Neural cell (in vitro differentiated cells): ENCODE results near the gene OGA. TPM values are rescaled to one million over a fixed set of nuclear protein-coding genes. Genes with fewer than 3 reads are reported as not detected.
A peak's percentile ranks its signal among the peaks of the same experiment; 100 is the strongest.

Experiments
- H2AFZ ChIP-seq: fragments of 200-600, 300-800 bp; sonication (generic), shearing (Covaris generic); 2 replicates; pipeline ENCODE4 v1.6.0; 2014; ENCODE audit warnings: low read depth, mild to moderate bottlenecking, antibody characterized with exemption, low read length, moderate library complexity
- H3F3A ChIP-seq: fragments of 200-600 bp; shearing (Covaris generic); 2 replicates; pipeline ENCODE4 v1.6.1; 2016; ENCODE audit warnings: mild to moderate bottlenecking, moderate library complexity, mixed read lengths, antibody characterized with exemption, low read length; ENCODE audit not compliant: insufficient read depth, poor library complexity, severe bottlenecking
- H3K27ac ChIP-seq: fragments of 200-600, 300-800 bp; sonication (generic), shearing (Covaris generic); 2 replicates; pipeline ENCODE4 v1.5.1; 2014; ENCODE audit warnings: mild to moderate bottlenecking, low read length, moderate library complexity
- H3K27me3 ChIP-seq: fragments of 300-800, 200-600 bp; sonication (generic), shearing (Covaris generic); 2 replicates; pipeline ENCODE4 v1.6.0; 2014; ENCODE audit warnings: mild to moderate bottlenecking, low read depth, low read length, moderate library complexity; ENCODE audit not compliant: insufficient read depth
- H3K36me3 ChIP-seq: fragments of 300-800, 200-600 bp; sonication (generic), shearing (Covaris generic); 2 replicates; pipeline ENCODE4 v1.5.1; 2014; ENCODE audit warnings: mild to moderate bottlenecking, antibody characterized with exemption, low read length, moderate library complexity; ENCODE audit not compliant: insufficient read depth
- H3K4me2 ChIP-seq: fragments of 300-800, 200-600 bp; sonication (generic), shearing (Covaris generic); 2 replicates; pipeline ENCODE4 v1.6.0; 2014; ENCODE audit warnings: mild to moderate bottlenecking, low read length
- H3K4me3 ChIP-seq: fragments of 300-800, 200-600 bp; sonication (generic), shearing (Covaris generic); 2 replicates; pipeline ENCODE4 v1.5.1; 2014; ENCODE audit warnings: mild to moderate bottlenecking, low read length, moderate library complexity
- H3K79me2 ChIP-seq: fragments of 200-600 bp; shearing (Covaris generic); replicated peaks from 2 replicates; pipeline ENCODE4 v1.6.0; 2014; ENCODE audit warnings: mild to moderate bottlenecking, low read length, moderate library complexity; ENCODE audit not compliant: insufficient read depth
- H3K9ac ChIP-seq: fragments of 300-800, 200-600 bp; sonication (generic), shearing (Covaris generic); 2 replicates; pipeline ENCODE4 v1.6.1; 2016; ENCODE audit warnings: mild to moderate bottlenecking, low read length, mixed read lengths
- H3K9me2 ChIP-seq: fragments of 200-600 bp; shearing (Covaris generic); 2 replicates; pipeline ENCODE4 v1.6.1; 2016; ENCODE audit warnings: mild to moderate bottlenecking, low read length, mixed read lengths; ENCODE audit not compliant: insufficient read depth
- H3K9me3 ChIP-seq: fragments of 200-600, 300-800 bp; sonication (generic), shearing (Covaris generic); 2 replicates; pipeline ENCODE4 v1.6.1; 2016; ENCODE audit warnings: mild to moderate bottlenecking, mixed run types, low read length, moderate library complexity, mixed read lengths
- H4K20me1 ChIP-seq: fragments of 200-600 bp; shearing (Covaris generic); 2 replicates; pipeline ENCODE4 v1.6.1; 2016; ENCODE audit warnings: mild to moderate bottlenecking, mixed run types; ENCODE audit not compliant: insufficient read depth
- CTCF ChIP-seq: fragments of 450-650 bp; IDR thresholded peaks from 2 replicates; pipeline ENCODE4 v1.5.1; 2014; ENCODE audit warnings: antibody characterized with exemption, mild to moderate bottlenecking, moderate library complexity; ENCODE audit not compliant: poor library complexity, severe bottlenecking
- RAD21 ChIP-seq: fragments of 450-650 bp; conservative IDR thresholded peaks from 2 replicates; pipeline ENCODE4 v1.6.1; 2014; ENCODE audit warnings: antibody characterized with exemption, mild to moderate bottlenecking, moderate library complexity
- REST ChIP-seq: IDR thresholded peaks from 2 replicates; pipeline ENCODE4 v1.6.1; 2012; ENCODE audit warnings: borderline replicate concordance
- SMC3 ChIP-seq: fragments of 450-650 bp; conservative IDR thresholded peaks from 2 replicates; pipeline ENCODE4 v1.6.1; 2014; ENCODE audit warnings: antibody characterized with exemption, mild to moderate bottlenecking, moderate library complexity; ENCODE audit not compliant: poor library complexity
- TAF1 ChIP-seq: IDR thresholded peaks from 2 replicates; pipeline ENCODE4 v1.6.1; 2012; ENCODE audit warnings: low read depth
- polyA plus RNA-seq: library from polyadenylated mRNA; depleted of rRNA; stranded (reverse); fragments of >200 nt; gene quantifications from 2 replicates; pipeline ENCODE4 v1.2.3, GENCODE V29; 2014

OGA gene
- polyA plus RNA-seq, 1 donor from 2014 or later, result 357 TPM

GRCh38 chr10:101781655-101781983 lies 36.6 kb downstream of the OGA start:
- H3K9ac ChIP-seq, result no peak overlapping the region
- no peak overlapping the region for H3K27ac ChIP-seq

GRCh38 chr10:101780818-101781654 lies 37.2 kb downstream of the OGA start:
- no peak overlapping the region for H3K4me3 ChIP-seq
- TF ChIP-seq CTCF (peak; percentile 83), RAD21 (peak; percentile 74), SMC3 (peak; percentile 90), TAF1 (no peak)
- H2AFZ ChIP-seq, result no peak overlapping the region
- H3K9ac ChIP-seq, result no peak overlapping the region
- peaks cover 42% of the 10 kb centered on the region for H3K27me3 ChIP-seq
- no peaks in the 10 kb centered on the region for H3K9me2 ChIP-seq
- peaks cover 9% of the 10 kb centered on the region for H3K79me2 ChIP-seq
- H3K27ac ChIP-seq, result no peak overlapping the region
- peaks cover 20% of the 10 kb centered on the region for H3F3A ChIP-seq
- peaks cover 13% of the 10 kb centered on the region for H3K36me3 ChIP-seq
- no peak overlapping the region for H3K4me2 ChIP-seq
- no peaks in the 10 kb centered on the region for H3K9me3 ChIP-seq
- H4K20me1 ChIP-seq, result peaks cover 16% of the 10 kb centered on the region

More at GRCh38 chr10:101781655-101781983, 36.6 kb downstream of the OGA start:
- Histone ChIP-seq H2AFZ (no peak overlapping the region), H3K9me3 (no peaks in the 10 kb centered on the region), H4K20me1 (peaks cover 16% of the 10 kb centered on the region), H3K4me2 (no peak overlapping the region), H3K36me3 (peaks cover 15% of the 10 kb centered on the region), H3K9me2 (no peaks in the 10 kb centered on the region), H3F3A (peaks cover 20% of the 10 kb centered on the region), H3K79me2 (peaks cover 9% of the 10 kb centered on the region), H3K4me3 (no peak overlapping the region), H3K27me3 (peaks cover 37% of the 10 kb centered on the region)
- TF ChIP-seq REST (no peak), CTCF (no peak)
